Liver (tissue), 9 donors: ENCODE results near the gene HOXC10. TPM values are rescaled to one million over a fixed set of nuclear protein-coding genes. Genes with fewer than 3 reads are reported as not detected.

ENCODE experiments used
- DNase-seq: peaks from one replicate; pipeline ENCODE4 v3.0.0-alpha.2; 2017; ENCODE audit warnings: low spot score
- H3K27ac ChIP-seq, 2 donors: one replicate each; pipeline ENCODE4 v1.7.0; 2013; ENCODE audit warnings: inconsistent platforms in 2 of 2, low read length in 2 of 2, control low read depth in 1 of 2, low read depth in 1 of 2, mild to moderate bottlenecking in 1 of 2
- H3K27me3 ChIP-seq, 4 donors: one replicate each; pipeline versions ENCODE4 v1.6.1 to v1.7.0; 2013; ENCODE audit warnings: low read length in 3 of 4, inconsistent platforms in 1 of 4, mild to moderate bottlenecking in 1 of 4, moderate library complexity in 1 of 4; ENCODE audit not compliant: control insufficient read depth in 4 of 4, insufficient read depth in 4 of 4
- H3K36me3 ChIP-seq, 4 donors: one replicate each; pipeline versions ENCODE4 v1.6.1 to v1.7.0; 2013; ENCODE audit warnings: low read length in 3 of 4, mild to moderate bottlenecking in 3 of 4, low read depth in 1 of 4, moderate library complexity in 1 of 4; ENCODE audit not compliant: control insufficient read depth in 4 of 4, insufficient read depth in 3 of 4
- H3K4me1 ChIP-seq, 4 donors: one replicate each; pipeline versions ENCODE4 v1.6.1 to v1.7.0; 2013; ENCODE audit warnings: low read length in 3 of 4, mild to moderate bottlenecking in 3 of 4, moderate library complexity in 1 of 4; ENCODE audit not compliant: control insufficient read depth in 4 of 4, insufficient read depth in 4 of 4
- H3K4me3 ChIP-seq, 3 donors: one replicate each; pipeline versions ENCODE4 v1.6.1 to v1.7.0; 2013; ENCODE audit warnings: low read length in 3 of 3, control low read depth in 1 of 3, low read depth in 1 of 3, mild to moderate bottlenecking in 1 of 3
- H3K9ac ChIP-seq, 2 donors: one replicate each; pipeline ENCODE4 v1.7.0; 2013; ENCODE audit warnings: low read length in 2 of 2, mild to moderate bottlenecking in 2 of 2, moderate library complexity in 2 of 2, control low read depth in 1 of 2, low read depth in 1 of 2
- H3K9me3 ChIP-seq, 4 donors: one replicate each; pipeline versions ENCODE4 v1.6.1 to v1.7.0; 2013; ENCODE audit warnings: low read length in 3 of 4; ENCODE audit not compliant: control insufficient read depth in 4 of 4
- ATF3 ChIP-seq: IDR thresholded peaks from 2 replicates; pipeline ENCODE4 v1.6.1; 2016; ENCODE audit warnings: antibody characterized with exemption
- CTCF ChIP-seq: fragments of 150-350 bp; IDR thresholded peaks from 2 replicates; pipeline ENCODE4 v1.5.1; 2017; ENCODE audit warnings: improper control_type of control experiment, low read depth, low read length; ENCODE audit not compliant: missing input control
- EGR1 ChIP-seq, 2 donors: IDR thresholded peaks; 2 replicates each; pipeline ENCODE4 v1.6.1; 2016 to 2018; ENCODE audit warnings: antibody characterized with exemption in 2 of 2, low read depth in 2 of 2
- FOXA1 ChIP-seq: IDR thresholded peaks from 2 replicates; pipeline ENCODE4 v1.6.1; 2016; ENCODE audit warnings: antibody characterized with exemption
- GABPA ChIP-seq, 2 donors: IDR thresholded peaks in 1 of 2; conservative IDR thresholded peaks in 1 of 2; 2 replicates each; pipeline ENCODE4 v1.6.1; 2016; ENCODE audit warnings: antibody characterized with exemption in 2 of 2, mild to moderate bottlenecking in 1 of 2, moderate library complexity in 1 of 2
- HNF4A ChIP-seq, 2 donors: conservative IDR thresholded peaks; 2 replicates each; pipeline ENCODE4 v1.6.1; 2016; ENCODE audit warnings: antibody characterized with exemption in 2 of 2, mild to moderate bottlenecking in 2 of 2
- HNF4G ChIP-seq: IDR thresholded peaks from 2 replicates; pipeline ENCODE4 v1.6.1; 2016; ENCODE audit warnings: antibody characterized with exemption
- JUND ChIP-seq, 2 donors: IDR thresholded peaks; 2 replicates each; pipeline ENCODE4 v1.6.1; 2016; ENCODE audit warnings: antibody characterized with exemption in 2 of 2
- MAX ChIP-seq: IDR thresholded peaks from 2 replicates; pipeline ENCODE4 v1.6.1; 2016; ENCODE audit warnings: antibody characterized with exemption
- NR2F2 ChIP-seq: IDR thresholded peaks from 2 replicates; pipeline ENCODE4 v1.6.1; 2016; ENCODE audit warnings: antibody characterized with exemption
- RAD21 ChIP-seq, 2 donors: IDR thresholded peaks; 2 replicates each; pipeline ENCODE4 v1.6.1; 2016; ENCODE audit warnings: antibody characterized with exemption in 2 of 2, mild to moderate bottlenecking in 2 of 2
- REST ChIP-seq: IDR thresholded peaks from 2 replicates; pipeline ENCODE4 v1.6.1; 2016; ENCODE audit warnings: antibody characterized with exemption, mild to moderate bottlenecking
- RXRA ChIP-seq, 2 donors: IDR thresholded peaks; 2 replicates each; pipeline ENCODE4 v1.6.1; 2017 to 2018; ENCODE audit warnings: antibody characterized with exemption in 2 of 2, mild to moderate bottlenecking in 1 of 2
- SP1 ChIP-seq: IDR thresholded peaks from 2 replicates; pipeline ENCODE4 v1.6.1; 2018; ENCODE audit warnings: antibody characterized with exemption, mild to moderate bottlenecking
- TAF1 ChIP-seq: conservative IDR thresholded peaks from 2 replicates; pipeline ENCODE4 v1.6.1; 2016; ENCODE audit warnings: antibody characterized with exemption, mild to moderate bottlenecking
- YY1 ChIP-seq: IDR thresholded peaks from 2 replicates; pipeline ENCODE4 v1.6.1; 2016; ENCODE audit warnings: antibody characterized with exemption, mild to moderate bottlenecking
- WGBS: extraction: QIAGEN DNeasy Blood & Tissue Kit; methylation state at CpG from one replicate; pipeline ENCODE4 v1.1.7; 2013; 5-methylcytosine and 5-hydroxymethylcytosine counted together
- polyA plus RNA-seq, 2 donors: library from polyadenylated mRNA; stranded (reverse) in 1 of 2; unstranded in 1 of 2; fragments of 200-250 nt in 1 of 2; fragments of >200 nt in 1 of 2; fragmentation: Nextera tagmentation in 1 of 2; extraction: Ambion mirVana in 1 of 2; gene quantifications; one replicate each; pipeline versions ENCODE4 v1.2.1 to v1.2.3, GENCODE V29; 2013 to 2015
- total RNA-seq, 2 donors: library from RNA; depleted of rRNA; stranded (reverse); fragments of >200 nt; gene quantifications; one replicate each; pipeline ENCODE4 v1.2.3, GENCODE V29; 2014
- donor health status: healthy.
- donor health status: healthy.
- donor health status: healthy.
- donor health status: healthy.
- donor health status: healthy.

HOXC10 gene
- total and polyA plus RNA-seq, 4 donors, result not detected

- no peak for DNase-seq
- peaks cover 0 to 5% (median 0%) of the 10 kb centered on the region in 4 donors for H3K9me3 ChIP-seq
- H3K27me3 ChIP-seq, result peaks cover 4 to 46% (median 33%) of the 10 kb centered on the region in 4 donors
- H3K27ac ChIP-seq, result no peak overlapping the region
- H3K4me1 ChIP-seq, result peaks cover 2 to 9% (median 5%) of the 10 kb centered on the region in 4 donors
- no peak for TF ChIP-seq REST
- TF ChIP-seq HNF4A (conservative IDR thresholded peaks at IDR 0.05), result no peak
- TF ChIP-seq TAF1, result no peak
- no peak for TF ChIP-seq JUND (IDR thresholded peaks at IDR 0.05)
- no peak for TF ChIP-seq ATF3
- no peak for TF ChIP-seq YY1
- no peak for TF ChIP-seq RAD21 (IDR thresholded peaks at IDR 0.05)
- no peak for TF ChIP-seq GABPA (IDR thresholded peaks at IDR 0.05 in 1 of 2, conservative IDR thresholded peaks at IDR 0.05 in 1 of 2)
- no peak for TF ChIP-seq NR2F2
- no peak for TF ChIP-seq SP1
- TF ChIP-seq HNF4G, result no peak
- TF ChIP-seq CTCF, result no peak
- WGBS, result 19% methylated on average over 14 of the region's 14 CpGs
- no peak overlapping the region for H3K4me3 ChIP-seq
- H3K36me3 ChIP-seq, result no peaks in the 10 kb centered on the region
- no peak overlapping the region for H3K9ac ChIP-seq
Observed at GRCh38 chr12:54011665-54012532, 27.0 kb downstream of the HOXC10 start.

- Histone ChIP-seq H3K9ac (no peak overlapping the region), H3K9me3 (peaks cover 0 to 5% (median 0%) of the 10 kb centered on the region in 4 donors), H3K4me1 (peaks cover 3 to 9% (median 6%) of the 10 kb centered on the region in 4 donors), H3K36me3 (no peaks in the 10 kb centered on the region), H3K27ac (no peak overlapping the region), H3K4me3 (no peak overlapping the region), H3K27me3 (peaks cover 6 to 47% (median 27%) of the 10 kb centered on the region in 4 donors)
- 23% methylated on average over 6 of the region's 6 CpGs for WGBS
- no peak for DNase-seq
- TF ChIP-seq CTCF, result no peak
- no peak for TF ChIP-seq NR2F2
- TF ChIP-seq FOXA1, result no peak
- TF ChIP-seq GABPA (IDR thresholded peaks at IDR 0.05 in 1 of 2, conservative IDR thresholded peaks at IDR 0.05 in 1 of 2), result no peak
- TF ChIP-seq HNF4G, result no peak
- no peak for TF ChIP-seq EGR1 (IDR thresholded peaks at IDR 0.05; ENCODE audit: low read depth in 2 of 2)
- TF ChIP-seq REST, result no peak
- TF ChIP-seq YY1, result no peak
- no peak for TF ChIP-seq RXRA (IDR thresholded peaks at IDR 0.05)
- no peak for TF ChIP-seq MAX
- no peak for TF ChIP-seq ATF3
- no peak for TF ChIP-seq JUND (IDR thresholded peaks at IDR 0.05)
- TF ChIP-seq TAF1, result no peak
Observed at GRCh38 chr12:54012631-54013409, 27.9 kb downstream of the HOXC10 start.
